Measurements from ENCODE around the gene NKAIN2.
"Not testable (repeated sequence)": the region's sequence is repeated elsewhere in the genome, so short reads cannot be mapped to it uniquely, and the experiment has no call there.

- TF ChIP-seq ZNF530 (tag by site-specific recombination; IDR thresholded peaks at IDR 0.05; ENCODE audit: low read depth); ZNF624 (tag by site-specific recombination; IDR thresholded peaks at IDR 0.05); CTCF (tag by site-specific recombination; IDR thresholded peaks at IDR 0.05); ZSCAN4 (tag by site-specific recombination; IDR thresholded peaks at IDR 0.05); ZNF48 (tag by site-specific recombination; IDR thresholded peaks at IDR 0.05); ZNF785 (tag by site-specific recombination; IDR thresholded peaks at IDR 0.05); REST (tag by site-specific recombination; IDR thresholded peaks at IDR 0.05); ZNF416 (tag by site-specific recombination; IDR thresholded peaks at IDR 0.05); ZBTB17 (tag by site-specific recombination; IDR thresholded peaks at IDR 0.05): not testable (repeated sequence)
Observed at GRCh38 chr6:124410425-124410824, 606.8 kb downstream of the NKAIN2 start.
